Activated CD8-positive, alpha-beta memory T cell treated with anti-CD3 and anti-CD28 coated beads for 36 hours (primary cell): ENCODE measurements around the gene APC2. TPM values are rescaled to one million over a fixed set of nuclear protein-coding genes. Genes with fewer than 3 reads are reported as not detected.
"Not testable (repeated sequence)": the region's sequence is repeated elsewhere in the genome, so short reads cannot be mapped to it uniquely, and the experiment has no call there.

Experiments
- CTCF ChIA-PET: fragments of 350-600 bp; sonication (Branson Sonifier 250); formaldehyde crosslinking; loops from one replicate; lab custom pipeline; 2021; ENCODE audit warnings: antibody characterized with exemption; lab: Charles Lee
- POLR2A ChIA-PET: fragments of 350-600 bp; sonication (Branson Sonifier 250); formaldehyde crosslinking; loops from one replicate; lab custom pipeline; 2021; ENCODE audit warnings: antibody characterized with exemption; lab: Charles Lee
- total RNA-seq, 2 experiments: library from RNA; stranded (reverse); gene quantifications; one replicate each; pipeline ENCODE4 v1.2.3, GENCODE V29; 2021

The APC2 gene
- total RNA-seq, 2 experiments from 2014 or later: 0.06 to 0.13 TPM

DNA sequence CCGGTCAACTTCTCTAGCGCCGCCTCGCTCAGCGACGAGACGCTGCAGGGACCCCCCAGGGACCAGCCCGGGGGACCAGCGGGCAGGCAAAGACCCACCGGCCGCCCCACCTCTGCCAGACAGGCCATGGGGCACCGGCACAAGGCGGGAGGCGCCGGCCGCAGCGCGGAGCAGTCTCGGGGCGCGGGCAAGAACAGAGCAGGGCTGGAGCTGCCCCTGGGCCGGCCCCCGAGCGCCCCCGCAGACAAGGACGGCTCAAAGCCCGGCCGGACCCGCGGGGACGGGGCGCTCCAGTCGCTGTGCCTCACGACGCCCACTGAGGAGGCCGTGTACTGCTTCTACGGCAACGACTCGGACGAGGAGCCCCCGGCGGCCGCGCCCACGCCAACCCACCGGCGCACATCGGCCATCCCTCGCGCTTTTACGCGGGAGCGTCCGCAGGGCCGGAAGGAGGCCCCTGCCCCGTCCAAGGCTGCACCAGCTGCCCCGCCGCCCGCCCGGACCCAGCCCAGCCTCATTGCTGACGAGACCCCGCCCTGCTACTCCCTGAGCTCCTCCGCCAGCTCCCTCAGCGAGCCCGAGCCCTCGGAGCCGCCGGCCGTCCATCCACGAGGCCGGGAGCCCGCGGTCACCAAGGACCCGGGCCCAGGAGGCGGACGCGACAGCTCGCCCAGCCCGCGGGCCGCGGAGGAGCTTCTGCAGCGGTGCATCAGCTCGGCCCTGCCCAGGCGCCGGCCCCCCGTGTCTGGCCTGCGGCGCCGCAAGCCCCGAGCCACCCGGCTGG lies 17.8 kb downstream of the APC2 start:
- ChIA-PET POLR2A (interaction anchor here (2.3 kb wide), 1 partner anchor 24 kb away, joined by 14 read pairs; no protein-coding TSS in a partner anchor), CTCF (interaction anchor here (2.2 to 3.0 kb wide), 2 partner anchors 12 to 23 kb away, joined by 8 to 9 read pairs; no protein-coding TSS in a partner anchor)

DNA sequence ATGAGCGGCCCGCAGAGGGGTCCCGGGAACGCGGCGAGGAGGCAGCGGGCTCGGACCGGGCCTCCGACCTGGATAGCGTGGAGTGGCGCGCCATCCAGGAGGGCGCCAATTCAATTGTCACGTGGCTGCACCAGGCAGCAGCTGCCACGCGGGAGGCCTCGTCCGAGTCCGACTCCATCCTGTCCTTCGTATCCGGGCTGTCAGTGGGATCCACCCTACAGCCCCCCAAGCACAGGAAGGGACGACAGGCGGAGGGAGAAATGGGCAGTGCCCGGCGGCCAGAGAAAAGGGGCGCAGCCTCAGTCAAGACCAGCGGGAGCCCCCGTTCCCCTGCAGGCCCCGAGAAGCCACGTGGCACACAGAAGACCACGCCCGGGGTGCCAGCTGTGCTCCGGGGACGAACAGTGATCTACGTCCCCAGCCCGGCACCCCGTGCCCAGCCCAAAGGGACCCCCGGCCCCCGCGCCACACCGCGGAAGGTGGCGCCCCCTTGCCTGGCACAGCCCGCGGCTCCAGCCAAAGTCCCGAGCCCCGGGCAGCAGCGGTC lies 18.4 kb downstream of the APC2 start:
- ChIA-PET CTCF (interaction anchor here (0.6 kb wide), 1 partner anchor 27 kb away, joined by 4 read pairs; no protein-coding TSS in a partner anchor), POLR2A (interaction anchor here (1.1 kb wide), 1 partner anchor 19 kb away, joined by 3 read pairs; no protein-coding TSS in a partner anchor)

- ChIA-PET CTCF (interaction anchor here (0.6 to 0.7 kb wide), 2 partner anchors 27 to 104 kb away, joined by 3 to 4 read pairs; no protein-coding TSS in a partner anchor), POLR2A (interaction anchor here (1.1 kb wide), 1 partner anchor 20 kb away, joined by 3 read pairs; no protein-coding TSS in a partner anchor)
Observed at GRCh38 chr19:1468821-1469254, 18.9 kb downstream of the APC2 start.

DNA sequence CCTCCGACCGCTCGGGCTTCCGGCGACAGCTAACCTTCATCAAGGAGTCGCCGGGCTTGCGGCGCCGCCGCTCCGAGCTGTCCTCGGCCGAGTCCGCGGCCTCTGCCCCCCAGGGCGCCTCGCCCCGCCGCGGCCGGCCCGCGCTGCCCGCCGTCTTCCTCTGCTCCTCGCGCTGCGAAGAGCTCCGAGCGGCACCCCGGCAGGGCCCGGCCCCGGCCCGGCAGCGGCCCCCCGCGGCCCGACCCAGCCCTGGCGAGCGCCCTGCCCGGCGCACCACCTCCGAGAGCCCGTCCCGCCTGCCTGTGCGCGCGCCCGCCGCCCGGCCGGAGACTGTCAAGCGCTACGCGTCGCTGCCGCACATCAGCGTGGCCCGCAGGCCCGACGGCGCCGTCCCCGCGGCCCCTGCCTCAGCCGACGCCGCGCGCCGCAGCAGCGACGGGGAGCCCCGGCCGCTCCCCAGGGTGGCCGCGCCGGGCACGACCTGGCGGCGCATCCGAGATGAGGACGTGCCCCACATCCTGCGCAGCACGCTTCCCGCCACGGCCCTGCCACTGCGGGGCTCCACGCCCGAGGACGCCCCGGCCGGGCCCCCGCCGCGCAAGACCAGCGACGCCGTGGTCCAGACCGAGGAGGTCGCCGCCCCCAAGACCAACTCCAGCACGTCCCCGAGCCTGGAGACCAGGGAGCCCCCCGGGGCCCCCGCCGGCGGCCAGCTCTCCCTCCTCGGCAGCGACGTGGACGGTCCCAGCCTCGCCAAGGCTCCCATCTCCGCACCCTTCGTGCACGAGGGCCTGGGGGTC lies 19.5 kb downstream of the APC2 start:
- POLR2A ChIA-PET: interaction anchor here (1.1 kb wide), 1 partner anchor 21 kb away, joined by 3 read pairs; no protein-coding TSS in a partner anchor
- CTCF ChIA-PET: interaction anchor here (0.6 to 0.8 kb wide), 3 partner anchors 21 to 105 kb away, joined by 3 to 4 read pairs (median 3); no protein-coding TSS in a partner anchor

GRCh38 chr19:1470055-1470304 lies 20.1 kb downstream of the APC2 start:
- POLR2A ChIA-PET: no interaction called here
- CTCF ChIA-PET: interaction anchor here (0.8 kb wide), 1 partner anchor 22 kb away, joined by 3 read pairs; no protein-coding TSS in a partner anchor

DNA sequence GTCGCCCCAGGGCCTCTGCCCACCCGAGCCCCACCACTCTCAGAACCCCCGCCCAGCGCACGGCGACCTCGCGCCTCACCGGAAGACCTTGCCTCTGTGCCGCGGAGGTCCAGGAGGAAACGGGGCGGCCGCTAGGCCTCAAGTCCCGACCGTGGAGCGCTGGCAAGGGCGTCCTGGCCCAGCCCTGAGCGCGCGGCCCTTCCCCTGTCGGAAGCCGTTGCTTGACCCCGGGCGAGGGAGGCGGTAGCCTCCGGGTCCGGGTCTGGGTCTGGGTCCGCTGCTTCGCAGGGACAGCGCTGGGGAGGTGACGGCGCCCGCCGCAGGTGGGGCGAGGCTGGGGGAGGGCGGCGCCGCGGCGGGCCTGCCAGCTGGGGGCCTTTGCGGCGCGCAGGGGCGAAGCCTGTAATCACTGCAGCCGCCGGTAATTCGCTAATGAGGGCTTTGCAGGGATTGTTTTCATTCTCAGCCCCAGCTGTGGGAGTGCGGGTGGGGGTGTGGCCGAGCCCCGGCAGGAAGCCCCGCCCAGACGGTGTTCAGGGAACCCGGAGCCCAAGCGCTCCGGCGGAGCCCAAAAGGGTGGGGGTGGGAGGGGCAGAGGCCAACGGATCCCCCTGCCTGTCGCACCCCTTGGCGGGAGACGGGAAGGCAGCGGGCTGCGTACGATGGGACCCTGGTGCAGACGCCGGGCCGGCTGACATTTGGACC lies 20.5 kb downstream of the APC2 start:
- ChIA-PET POLR2A (no interaction called here), CTCF (interaction anchor here (0.7 to 1.1 kb wide), 5 partner anchors 22 to 87 kb away, joined by 3 to 5 read pairs (median 3); partner anchors contain the start of gene NDUFS7)

DNA sequence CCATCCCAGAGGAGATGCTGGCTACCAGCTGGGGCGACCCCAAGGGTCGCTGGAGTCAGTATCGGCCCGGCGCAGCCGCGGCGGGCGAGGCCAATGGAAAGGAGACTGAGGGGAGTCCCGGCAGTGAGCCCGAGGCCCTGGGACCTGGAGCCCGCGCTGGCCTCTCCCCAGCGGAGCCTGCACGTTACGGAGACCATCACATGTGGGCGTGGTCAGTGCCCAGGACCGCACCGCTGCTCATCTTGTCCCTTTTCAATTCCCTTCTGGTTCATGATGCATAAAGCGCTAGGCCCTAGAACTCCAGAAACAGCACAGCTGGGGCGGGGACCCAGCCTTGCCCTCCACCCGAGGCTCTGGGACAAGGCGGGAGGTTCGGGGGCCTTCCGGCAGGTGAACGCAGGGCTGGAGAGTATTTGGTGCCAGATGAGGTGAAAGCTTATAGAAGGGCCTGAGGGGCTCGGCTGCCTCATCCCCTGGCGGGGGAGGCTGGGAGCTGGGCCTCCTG lies 21.1 kb downstream of the APC2 start:
- CTCF ChIA-PET: interaction anchor here (0.7 to 1.3 kb wide), 6 partner anchors 16 to 88 kb away, joined by 3 to 5 read pairs (median 3); partner anchors contain the start of gene NDUFS7
- POLR2A ChIA-PET: interaction anchor here (0.6 kb wide), 1 partner anchor 71 kb away, joined by 3 read pairs; no protein-coding TSS in a partner anchor

DNA sequence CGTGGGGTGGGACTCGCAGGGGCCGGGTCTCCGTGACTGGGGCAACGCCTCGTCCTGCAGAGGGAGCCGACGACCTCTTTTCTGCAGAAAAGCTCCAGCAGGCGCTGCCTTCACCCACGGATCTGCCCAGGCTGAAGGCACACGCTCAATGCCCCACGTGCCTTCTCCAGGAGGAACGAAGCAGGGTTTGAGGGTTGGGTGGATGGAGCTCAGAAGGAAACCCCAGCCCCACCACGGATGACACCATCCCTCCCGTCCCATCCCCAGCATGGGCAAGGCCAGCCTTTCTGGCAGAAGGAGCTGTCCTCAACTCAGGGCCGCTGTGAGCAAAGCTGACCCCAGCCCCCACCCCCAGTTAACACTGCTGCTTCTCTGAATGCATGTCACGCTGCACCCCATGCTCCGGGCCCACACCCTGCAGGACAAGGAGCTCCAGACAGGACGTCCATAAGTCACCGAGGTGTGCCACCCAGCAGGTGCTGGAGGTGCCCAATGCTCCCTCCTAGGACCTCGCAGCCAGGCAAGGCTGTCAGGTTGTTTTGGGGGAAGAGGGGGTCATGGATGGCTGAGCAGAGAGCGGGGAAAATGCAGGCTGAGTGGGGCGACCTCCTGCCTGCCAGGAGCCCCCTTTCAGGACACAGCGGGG lies 21.7 kb downstream of the APC2 start:
- ChIA-PET CTCF (interaction anchor here (0.7 to 1.3 kb wide), 6 partner anchors 16 to 88 kb away, joined by 3 to 5 read pairs (median 3); partner anchors contain the start of gene NDUFS7), POLR2A (interaction anchor here (0.6 to 0.8 kb wide), 2 partner anchors 33 to 71 kb away, joined by 3 to 4 read pairs; no protein-coding TSS in a partner anchor)

DNA sequence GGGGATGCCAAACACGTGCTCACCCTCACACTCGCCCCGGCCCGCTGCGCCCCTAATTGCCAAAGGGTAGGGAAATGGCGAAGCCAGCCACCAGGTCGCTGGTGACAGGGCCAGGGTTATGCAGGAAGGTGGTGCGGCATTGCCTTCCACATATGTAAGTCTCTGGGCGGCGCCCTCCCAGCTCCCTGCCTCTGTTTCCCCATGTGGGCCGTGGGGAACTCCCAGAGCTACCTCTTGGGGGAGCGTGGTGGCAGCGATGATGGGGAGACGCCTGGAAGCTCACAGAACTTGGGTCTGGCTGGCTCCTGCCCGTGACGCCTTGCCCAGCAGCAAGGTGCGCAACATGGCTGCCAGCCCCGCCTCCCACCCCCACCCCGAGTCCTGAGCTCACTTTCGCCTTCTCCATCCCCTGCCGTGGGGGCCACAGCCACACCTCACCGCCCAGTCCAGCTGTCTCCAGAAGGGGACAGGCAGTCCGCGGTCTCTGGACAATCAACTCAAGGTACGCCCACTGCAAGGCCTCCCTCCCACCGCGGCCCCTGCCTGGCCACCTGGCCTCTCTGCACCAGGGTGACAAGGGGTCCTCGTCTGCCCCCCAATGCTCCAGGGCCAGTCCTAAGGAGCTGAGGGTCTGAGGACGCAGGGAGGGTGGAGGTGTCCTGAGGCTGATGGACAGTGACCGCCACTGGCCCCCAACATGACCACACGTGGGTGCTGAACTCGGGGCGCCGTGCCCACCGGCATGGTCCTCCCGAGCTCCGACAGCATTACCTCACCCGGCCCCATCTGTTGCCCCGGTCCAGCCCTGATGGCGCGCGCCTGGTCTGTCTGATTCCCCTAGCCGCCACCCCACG lies 22.5 kb downstream of the APC2 start:
- POLR2A ChIA-PET: interaction anchor here (0.6 to 0.8 kb wide), 2 partner anchors 24 to 33 kb away, joined by 4 to 6 read pairs; no protein-coding TSS in a partner anchor
- CTCF ChIA-PET: interaction anchor here (0.8 to 1.5 kb wide), 3 partner anchors 17 to 74 kb away, joined by 3 to 4 read pairs (median 3); no protein-coding TSS in a partner anchor

DNA sequence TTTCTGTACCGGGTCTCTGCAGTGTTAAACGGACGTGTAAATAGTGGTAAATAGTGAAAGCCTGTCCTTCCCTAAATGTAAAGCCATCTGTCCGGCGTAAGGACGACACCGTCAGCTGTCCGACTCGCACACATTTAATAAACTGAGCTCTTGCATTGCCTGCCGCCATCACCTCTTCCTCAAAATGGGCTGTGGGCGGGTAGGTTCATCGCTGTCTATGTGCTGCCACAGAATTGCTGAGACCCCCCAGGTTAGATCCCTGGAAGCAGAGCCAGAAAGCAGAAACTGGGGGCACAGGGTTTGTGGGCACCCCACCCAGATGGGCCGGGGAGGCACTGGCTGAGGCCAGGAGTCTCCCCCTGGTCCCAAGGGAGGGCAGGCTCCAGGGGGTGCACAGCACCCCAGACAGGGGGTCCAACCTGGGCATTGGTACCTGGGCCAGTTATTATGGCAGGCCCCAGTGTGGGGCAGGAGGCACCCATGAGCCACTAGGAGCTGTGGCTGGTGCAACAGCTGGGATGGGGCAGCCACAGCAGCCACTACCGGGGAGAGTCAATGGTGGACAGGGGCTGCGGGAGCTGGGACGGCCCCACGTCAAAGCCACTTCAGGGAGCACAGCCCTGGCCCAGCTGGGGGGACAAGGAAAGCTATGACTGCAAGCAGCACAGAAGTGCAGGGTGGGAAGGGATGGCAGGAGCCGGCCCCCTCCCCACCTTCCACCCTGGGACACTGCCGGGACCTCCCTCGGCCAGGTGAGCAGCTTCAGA lies 23.3 kb downstream of the APC2 start:
- ChIA-PET POLR2A (interaction anchor here (0.6 kb wide), 1 partner anchor 23 kb away, joined by 6 read pairs; no protein-coding TSS in a partner anchor), CTCF (interaction anchor here (0.6 to 1.5 kb wide), 3 partner anchors 28 to 473 kb away, joined by 3 read pairs; no protein-coding TSS in a partner anchor)

GRCh38 chr19:1474011-1474764 lies 24.3 kb downstream of the APC2 start:
- ChIA-PET POLR2A (interaction anchor here (0.6 kb wide), 1 partner anchor 163 kb away, joined by 4 read pairs; no protein-coding TSS in a partner anchor), CTCF (interaction anchor here (0.6 to 1.5 kb wide), 4 partner anchors 8 to 472 kb away, joined by 3 read pairs; no protein-coding TSS in a partner anchor)

- CTCF ChIA-PET: interaction anchor here (0.8 kb wide), 1 partner anchor 9 kb away, joined by 3 read pairs; no protein-coding TSS in a partner anchor
- POLR2A ChIA-PET: interaction anchor here (0.6 kb wide), 1 partner anchor 164 kb away, joined by 4 read pairs; no protein-coding TSS in a partner anchor
Observed at GRCh38 chr19:1474765-1475351, 24.9 kb downstream of the APC2 start.

DNA sequence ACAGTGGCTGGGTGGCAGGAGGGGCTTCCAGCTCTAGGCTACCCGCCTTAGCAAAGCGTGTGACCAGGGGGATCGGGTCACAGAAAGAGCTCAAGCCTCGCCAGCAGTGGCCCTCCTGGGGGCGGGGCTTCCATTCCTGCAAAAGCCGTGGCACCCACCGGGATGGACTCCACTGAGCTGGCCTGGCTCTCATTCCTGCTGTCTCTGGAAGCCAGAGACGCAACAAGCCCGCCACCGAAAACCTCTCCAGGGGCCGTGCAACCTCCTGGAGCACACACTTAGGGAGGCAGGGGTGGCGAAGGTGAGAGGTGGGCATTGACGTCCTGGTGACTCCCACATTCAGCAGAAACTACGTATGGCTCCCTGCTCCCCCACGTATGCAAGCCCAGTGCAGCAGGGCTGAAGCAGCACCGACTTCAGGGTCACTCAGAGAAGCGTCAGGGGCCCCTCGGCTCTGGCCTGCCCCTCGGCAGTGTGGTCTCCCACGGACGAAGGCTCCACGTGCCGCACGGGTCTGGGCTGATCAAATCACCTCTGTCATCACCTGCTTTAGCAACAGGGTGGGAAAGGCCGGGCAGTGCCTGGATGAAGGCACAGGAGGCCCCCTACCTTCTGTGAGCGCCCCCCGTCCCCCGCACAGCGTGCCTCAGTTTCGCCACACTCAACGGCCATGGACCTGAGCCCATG lies 26.0 kb downstream of the APC2 start:
- ChIA-PET POLR2A (no interaction called here), CTCF (interaction anchor here (2.3 kb wide), 1 partner anchor 10 kb away, joined by 10 read pairs; no protein-coding TSS in a partner anchor)

- CTCF ChIA-PET: interaction anchor here (0.6 to 2.3 kb wide), 3 partner anchors 11 to 361 kb away, joined by 3 to 10 read pairs (median 3); no protein-coding TSS in a partner anchor
- POLR2A ChIA-PET: not testable (repeated sequence)
Observed at GRCh38 chr19:1477056-1477455, 27.1 kb downstream of the APC2 start.
